Panc1 (cell line): Measurements from ENCODE around the gene CEBPB. TPM values are rescaled to one million over a fixed set of nuclear protein-coding genes. Genes with fewer than 3 reads are reported as not detected.

Experiments
- ATAC-seq: fragments of 200-7000 bp; cut with Tn5 transposase; 2 replicates; pipeline ENCODE4 v1.9.1; 2020; ENCODE audit warnings: mild to moderate bottlenecking, moderate library complexity
- BruUV-seq: library from RNA; stranded (reverse); fragments of 400-500 nt; replicated peaks from 2 replicates; lab custom pipeline; 2021; lab: Mats Ljungman, UMichigan
- CTCF ChIA-PET: fragments of 300-600 bp; sonication (Branson Sonifier 250); formaldehyde crosslinking; loops from one replicate; lab custom pipeline; 2022; ENCODE audit warnings: antibody characterized with exemption; lab: Charles Lee
- POLR2A ChIA-PET: fragments of 300-600 bp; sonication (Branson Sonifier 250); formaldehyde crosslinking; loops from one replicate; lab custom pipeline; 2022; ENCODE audit warnings: antibody characterized with exemption; lab: Charles Lee
- DNase-seq: peaks from one replicate; pipeline ENCODE4 v3.0.0-alpha.2; 2010; ENCODE audit warnings: low read depth, low spot score
- H3K27ac ChIP-seq: 2 replicates; pipeline ENCODE4 v1.5.1; 2011; ENCODE audit warnings: mild to moderate bottlenecking, low read length, inconsistent platforms
- H3K27me3 ChIP-seq: fragments of 200-500 bp; sonication (Bioruptor generic); 2 replicates; pipeline ENCODE4 v1.6.0; 2014; ENCODE audit warnings: low read length, inconsistent platforms; ENCODE audit not compliant: control insufficient read depth, insufficient read depth
- H3K36me3 ChIP-seq: fragments of 200-500 bp; sonication (Bioruptor generic); 2 replicates; pipeline ENCODE4 v1.5.1; 2014; ENCODE audit warnings: inconsistent platforms, mild to moderate bottlenecking, low read length, moderate library complexity; ENCODE audit not compliant: control insufficient read depth, insufficient read depth
- H3K4me1 ChIP-seq: 2 replicates; pipeline ENCODE4 v1.5.1; 2011; ENCODE audit warnings: inconsistent platforms, mild to moderate bottlenecking, low read length, moderate library complexity; ENCODE audit not compliant: control insufficient read depth, insufficient read depth
- H3K4me3 ChIP-seq, 2 experiments: 2 replicates each; pipeline ENCODE4 v1.5.1; 2011 to 2012; ENCODE audit warnings: low read depth in 2 of 2, low read length in 2 of 2, mild to moderate bottlenecking in 2 of 2, inconsistent platforms in 1 of 2, moderate library complexity in 1 of 2
- H3K9me3 ChIP-seq: fragments of 200-500 bp; sonication (Bioruptor generic); 2 replicates; pipeline ENCODE4 v1.5.1; 2014; ENCODE audit warnings: low read depth, mild to moderate bottlenecking, inconsistent platforms, low read length, moderate library complexity; ENCODE audit not compliant: control insufficient read depth, insufficient read depth
- POLR2AphosphoS5 ChIP-seq: IDR thresholded peaks from 2 replicates; pipeline ENCODE4 v1.6.1; 2012; ENCODE audit warnings: mild to moderate bottlenecking, low read depth, low read length, moderate library complexity
- SIN3A ChIP-seq: IDR thresholded peaks from 2 replicates; pipeline ENCODE4 v1.6.1; 2012; ENCODE audit warnings: low read depth, mild to moderate bottlenecking, low read length, moderate library complexity, borderline replicate concordance; ENCODE audit not compliant: insufficient read depth
- TCF7L2 ChIP-seq: IDR thresholded peaks from 2 replicates; pipeline ENCODE4 v1.6.1; 2011; ENCODE audit warnings: mild to moderate bottlenecking, low read depth, low read length, inconsistent platforms
- in situ Hi-C: cut with HindIII; loops from 2 replicates; pipeline ENCODE4 v1.10.0; 2016; ENCODE audit warnings: low sequenced_read_pairs, low pct_unique_long_range_greater_than_20kb
- intact Hi-C: fragments of 100-400 bp; cut with micrococcal nuclease; formaldehyde crosslinking; loops from one replicate; pipeline ENCODE4 v1.10.0; 2022; ENCODE audit not compliant: unreplicated experiment
- total RNA-seq: library from RNA; stranded (reverse); gene quantifications from one replicate; pipeline ENCODE4 v1.2.1, GENCODE V29; 2021; ENCODE audit not compliant: unreplicated experiment
- TF ChIP-seq, protein P1 (sequence below): fragments of 450-650 bp; IDR thresholded peaks from 2 replicates; pipeline ENCODE4 v1.5.1; 2017; ENCODE audit warnings: mild to moderate bottlenecking
- TF ChIP-seq, protein P2 (sequence below), 2 experiments: IDR thresholded peaks; 2 replicates each; pipeline ENCODE4 v1.6.1; 2011 to 2012; ENCODE audit warnings: low read depth in 2 of 2, control low read depth in 1 of 2, low read length in 1 of 2, mild to moderate bottlenecking in 1 of 2, moderate library complexity in 1 of 2; ENCODE audit not compliant: insufficient read depth in 1 of 2

Gene CEBPB
- total RNA-seq, 1 experiment from 2014 or later, result 52.1 TPM

DNA sequence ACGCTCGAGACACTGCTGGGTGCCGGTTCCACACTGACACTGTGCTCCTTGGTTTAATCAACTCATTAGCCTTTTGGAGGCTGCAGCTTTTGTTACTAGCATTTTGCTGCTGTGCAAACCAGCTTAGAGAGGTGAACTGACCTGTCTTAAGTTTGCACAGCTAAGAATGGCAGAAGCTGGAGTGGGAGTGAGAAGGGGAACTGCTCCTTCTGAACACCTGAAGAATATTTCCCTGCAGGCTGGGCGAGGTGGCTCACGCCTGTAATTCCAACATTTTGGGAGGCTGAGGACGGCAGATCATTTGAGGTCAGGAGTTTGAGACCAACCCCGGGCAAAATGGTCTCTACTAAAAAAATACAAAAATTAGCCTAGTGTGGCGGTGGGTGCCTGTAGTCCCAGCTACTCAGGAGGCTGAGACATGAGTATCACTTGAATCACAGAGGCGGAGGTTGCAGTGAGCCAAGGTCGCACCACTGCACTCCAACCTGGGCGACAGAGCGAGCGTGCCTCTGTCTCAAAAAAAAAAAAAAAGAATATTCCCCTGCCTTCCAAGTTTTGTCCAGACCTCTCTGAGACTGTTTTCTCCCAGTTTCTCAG lies 5.0 kb downstream of the CEBPB start:
- Histone ChIP-seq H3K36me3 (peaks cover 2% of the 10 kb centered on the region; the same call in 1 of the 2 replicates), H3K27me3 (no peaks in the 10 kb centered on the region), H3K9me3 (no peaks in the 10 kb centered on the region), H3K4me3 (no peak overlapping the region), H3K27ac (peak overlapping the region; percentile 18; the same call in 1 of the 2 replicates), H3K4me1 (peaks cover 30% of the 10 kb centered on the region)
- intact Hi-C loops, result no loop called here
- no TSS peak for BruUV-seq
- POLR2A ChIA-PET, result no interaction called here
- ATAC-seq (no peak), DNase-seq (no peak)
- TF ChIP-seq, protein P1, sequence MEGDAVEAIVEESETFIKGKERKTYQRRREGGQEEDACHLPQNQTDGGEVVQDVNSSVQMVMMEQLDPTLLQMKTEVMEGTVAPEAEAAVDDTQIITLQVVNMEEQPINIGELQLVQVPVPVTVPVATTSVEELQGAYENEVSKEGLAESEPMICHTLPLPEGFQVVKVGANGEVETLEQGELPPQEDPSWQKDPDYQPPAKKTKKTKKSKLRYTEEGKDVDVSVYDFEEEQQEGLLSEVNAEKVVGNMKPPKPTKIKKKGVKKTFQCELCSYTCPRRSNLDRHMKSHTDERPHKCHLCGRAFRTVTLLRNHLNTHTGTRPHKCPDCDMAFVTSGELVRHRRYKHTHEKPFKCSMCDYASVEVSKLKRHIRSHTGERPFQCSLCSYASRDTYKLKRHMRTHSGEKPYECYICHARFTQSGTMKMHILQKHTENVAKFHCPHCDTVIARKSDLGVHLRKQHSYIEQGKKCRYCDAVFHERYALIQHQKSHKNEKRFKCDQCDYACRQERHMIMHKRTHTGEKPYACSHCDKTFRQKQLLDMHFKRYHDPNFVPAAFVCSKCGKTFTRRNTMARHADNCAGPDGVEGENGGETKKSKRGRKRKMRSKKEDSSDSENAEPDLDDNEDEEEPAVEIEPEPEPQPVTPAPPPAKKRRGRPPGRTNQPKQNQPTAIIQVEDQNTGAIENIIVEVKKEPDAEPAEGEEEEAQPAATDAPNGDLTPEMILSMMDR, result no peak
- TF ChIP-seq, protein P2, sequence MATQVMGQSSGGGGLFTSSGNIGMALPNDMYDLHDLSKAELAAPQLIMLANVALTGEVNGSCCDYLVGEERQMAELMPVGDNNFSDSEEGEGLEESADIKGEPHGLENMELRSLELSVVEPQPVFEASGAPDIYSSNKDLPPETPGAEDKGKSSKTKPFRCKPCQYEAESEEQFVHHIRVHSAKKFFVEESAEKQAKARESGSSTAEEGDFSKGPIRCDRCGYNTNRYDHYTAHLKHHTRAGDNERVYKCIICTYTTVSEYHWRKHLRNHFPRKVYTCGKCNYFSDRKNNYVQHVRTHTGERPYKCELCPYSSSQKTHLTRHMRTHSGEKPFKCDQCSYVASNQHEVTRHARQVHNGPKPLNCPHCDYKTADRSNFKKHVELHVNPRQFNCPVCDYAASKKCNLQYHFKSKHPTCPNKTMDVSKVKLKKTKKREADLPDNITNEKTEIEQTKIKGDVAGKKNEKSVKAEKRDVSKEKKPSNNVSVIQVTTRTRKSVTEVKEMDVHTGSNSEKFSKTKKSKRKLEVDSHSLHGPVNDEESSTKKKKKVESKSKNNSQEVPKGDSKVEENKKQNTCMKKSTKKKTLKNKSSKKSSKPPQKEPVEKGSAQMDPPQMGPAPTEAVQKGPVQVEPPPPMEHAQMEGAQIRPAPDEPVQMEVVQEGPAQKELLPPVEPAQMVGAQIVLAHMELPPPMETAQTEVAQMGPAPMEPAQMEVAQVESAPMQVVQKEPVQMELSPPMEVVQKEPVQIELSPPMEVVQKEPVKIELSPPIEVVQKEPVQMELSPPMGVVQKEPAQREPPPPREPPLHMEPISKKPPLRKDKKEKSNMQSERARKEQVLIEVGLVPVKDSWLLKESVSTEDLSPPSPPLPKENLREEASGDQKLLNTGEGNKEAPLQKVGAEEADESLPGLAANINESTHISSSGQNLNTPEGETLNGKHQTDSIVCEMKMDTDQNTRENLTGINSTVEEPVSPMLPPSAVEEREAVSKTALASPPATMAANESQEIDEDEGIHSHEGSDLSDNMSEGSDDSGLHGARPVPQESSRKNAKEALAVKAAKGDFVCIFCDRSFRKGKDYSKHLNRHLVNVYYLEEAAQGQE (IDR thresholded peaks at IDR 0.05; ENCODE audit: insufficient read depth in 1 of 2, low read depth in 2 of 2, low read length in 1 of 2), result no peak
- TF ChIP-seq SIN3A, result no peak
- 0 out of 2 replicates have a peak, but pooled peaks have one; percentile 2 for TF ChIP-seq POLR2AphosphoS5
- no peak for TF ChIP-seq TCF7L2
- CTCF ChIA-PET, result no interaction called here
- in situ Hi-C loops, result no loop called here

DNA sequence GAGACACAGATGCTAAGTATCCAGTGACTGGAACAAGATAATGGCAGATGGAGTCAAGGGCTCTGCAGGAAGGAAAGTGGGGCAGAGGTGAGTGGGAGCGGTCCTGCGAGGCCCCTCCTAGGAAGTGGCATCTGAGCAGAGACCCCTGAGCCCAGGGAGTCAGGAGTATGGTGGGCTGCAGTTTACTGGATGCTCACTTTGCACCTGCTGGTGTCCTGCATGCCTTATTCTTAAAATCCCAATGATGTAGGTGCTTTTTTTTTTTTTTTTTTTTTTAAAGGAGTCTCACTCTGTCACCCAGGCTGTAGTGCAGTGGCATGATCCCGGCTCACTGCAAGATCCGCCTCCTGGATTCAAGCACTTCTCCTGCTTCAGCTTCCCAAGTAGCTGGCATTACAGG lies 5.6 kb downstream of the CEBPB start:
- no peaks in the 10 kb centered on the region for H3K9me3 ChIP-seq
- peaks cover 2% of the 10 kb centered on the region; the same call in 1 of the 2 replicates for H3K36me3 ChIP-seq
- peaks cover 30% of the 10 kb centered on the region for H3K4me1 ChIP-seq
- intact Hi-C loops (no loop called here), in situ Hi-C loops (no loop called here)
- ATAC-seq (no peak), DNase-seq (no peak)
- no TSS peak for BruUV-seq
- H3K27ac ChIP-seq, result no peak overlapping the region
- TF ChIP-seq, protein P1, result no peak
- TF ChIP-seq SIN3A (no peak), TCF7L2 (no peak), POLR2AphosphoS5 (no peak)
- TF ChIP-seq, protein P2 (IDR thresholded peaks at IDR 0.05; ENCODE audit: insufficient read depth in 1 of 2, low read depth in 2 of 2, low read length in 1 of 2), result no peak
- CTCF ChIA-PET, result no interaction called here
- no peaks in the 10 kb centered on the region for H3K27me3 ChIP-seq
- no peak overlapping the region for H3K4me3 ChIP-seq
- POLR2A ChIA-PET, result no interaction called here
